Endothelial cell of umbilical vein (primary cell): Measurements from ENCODE around the gene BMPER.

Experiments
- POLR2A ChIP-seq: IDR thresholded peaks from 2 replicates; pipeline ENCODE4 v1.6.1; 2012; ENCODE audit warnings: low read depth, mild to moderate bottlenecking, control low read depth, low read length
- TF ChIP-seq, protein P1 (sequence below), 2 donors: IDR thresholded peaks; 1 replicate in 1 of 2; 2 replicates in 1 of 2; pipeline ENCODE4 v1.5.1; 2011; ENCODE audit warnings: low read length in 2 of 2, mild to moderate bottlenecking in 2 of 2, moderate library complexity in 2 of 2, control low read depth in 1 of 2, inconsistent platforms in 1 of 2, low read depth in 1 of 2; ENCODE audit not compliant: insufficient read depth in 1 of 2; ENCODE audit errors: extremely low read depth in 1 of 2

DNA sequence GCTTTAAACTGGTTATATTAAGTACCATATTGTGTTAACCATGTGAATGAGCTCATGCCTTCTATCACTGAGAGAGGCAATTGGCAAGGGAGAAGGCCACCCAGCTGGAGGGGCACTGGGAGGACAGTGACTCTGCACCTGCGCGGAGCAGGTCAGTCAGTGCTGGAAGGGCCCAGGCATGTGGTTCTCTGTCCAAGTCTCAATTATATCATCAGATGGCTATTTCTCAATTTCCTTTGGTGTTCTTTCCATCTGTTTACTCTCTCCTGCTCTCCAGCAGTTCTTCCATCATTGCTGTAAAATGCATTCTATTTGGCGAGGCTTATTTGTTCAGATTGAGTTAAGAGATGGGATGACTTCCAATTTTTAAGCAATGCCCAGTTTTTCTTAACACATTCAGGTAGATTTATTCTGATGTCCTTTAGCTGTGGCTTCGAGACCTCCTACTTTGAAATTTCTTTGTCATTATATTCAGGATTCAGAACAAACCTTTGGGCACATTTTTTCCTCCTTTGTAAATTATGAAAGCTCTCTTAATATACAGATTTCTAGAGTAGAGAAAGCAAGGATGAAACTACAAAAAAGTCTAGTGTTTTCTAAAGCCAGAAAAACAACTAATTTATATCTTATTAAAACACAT, 159.3 kb downstream of the BMPER start:
- TF ChIP-seq, protein P1, sequence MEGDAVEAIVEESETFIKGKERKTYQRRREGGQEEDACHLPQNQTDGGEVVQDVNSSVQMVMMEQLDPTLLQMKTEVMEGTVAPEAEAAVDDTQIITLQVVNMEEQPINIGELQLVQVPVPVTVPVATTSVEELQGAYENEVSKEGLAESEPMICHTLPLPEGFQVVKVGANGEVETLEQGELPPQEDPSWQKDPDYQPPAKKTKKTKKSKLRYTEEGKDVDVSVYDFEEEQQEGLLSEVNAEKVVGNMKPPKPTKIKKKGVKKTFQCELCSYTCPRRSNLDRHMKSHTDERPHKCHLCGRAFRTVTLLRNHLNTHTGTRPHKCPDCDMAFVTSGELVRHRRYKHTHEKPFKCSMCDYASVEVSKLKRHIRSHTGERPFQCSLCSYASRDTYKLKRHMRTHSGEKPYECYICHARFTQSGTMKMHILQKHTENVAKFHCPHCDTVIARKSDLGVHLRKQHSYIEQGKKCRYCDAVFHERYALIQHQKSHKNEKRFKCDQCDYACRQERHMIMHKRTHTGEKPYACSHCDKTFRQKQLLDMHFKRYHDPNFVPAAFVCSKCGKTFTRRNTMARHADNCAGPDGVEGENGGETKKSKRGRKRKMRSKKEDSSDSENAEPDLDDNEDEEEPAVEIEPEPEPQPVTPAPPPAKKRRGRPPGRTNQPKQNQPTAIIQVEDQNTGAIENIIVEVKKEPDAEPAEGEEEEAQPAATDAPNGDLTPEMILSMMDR (IDR thresholded peaks at IDR 0.05; ENCODE audit: extremely low read depth in 1 of 2, insufficient read depth in 1 of 2, low read depth in 1 of 2, low read length in 2 of 2) = no peak
- no peak for TF ChIP-seq POLR2A
